ENCODE data around the gene RBPJL. TPM values are rescaled to one million over a fixed set of nuclear protein-coding genes. Genes with fewer than 3 reads are reported as not detected.
A peak's percentile ranks its signal among the peaks of the same experiment; 100 is the strongest.

The RBPJL gene
- total and polyA plus RNA-seq, 2 of the 13 experiments (the other 11 are each of a cell fraction or from before 2014, with no cell fraction given) = not detected

GRCh38 chr20:45361793-45362192 lies 55.2 kb downstream of the RBPJL start (continued):
- TF ChIP-seq ZNF143 (CRISPR knock-in tag; IDR thresholded peaks at IDR 0.05) (no peak), PCBP1 (IDR thresholded peaks at IDR 0.05; ENCODE audit: borderline replicate concordance, low read depth, low read length) (no peak), SKIL (CRISPR knock-in tag; IDR thresholded peaks at IDR 0.05; ENCODE audit: borderline replicate concordance) (no peak), TIGD3 (CRISPR knock-in tag; IDR thresholded peaks at IDR 0.05; ENCODE audit: borderline replicate concordance) (no peak), MAFF (IDR thresholded peaks at IDR 0.05; ENCODE audit: low read depth, low read length) (no peak), ATM (IDR thresholded peaks at IDR 0.05; ENCODE audit: borderline replicate concordance) (no peak), KMT2B (CRISPR knock-in tag; IDR thresholded peaks at IDR 0.05) (0 out of 2 replicates have a peak, but pooled peaks have one; percentile 34), ZNF720 (CRISPR knock-in tag; IDR thresholded peaks at IDR 0.05) (no peak), ZNF510 (CRISPR knock-in tag; IDR thresholded peaks at IDR 0.05; ENCODE audit: low read depth) (no peak), ZBTB44 (CRISPR knock-in tag; IDR thresholded peaks at IDR 0.05) (no peak), DRAP1 (CRISPR knock-in tag; IDR thresholded peaks at IDR 0.05) (no peak), ZNF816 (CRISPR knock-in tag; IDR thresholded peaks at IDR 0.05; ENCODE audit: borderline replicate concordance) (no peak), CCDC6 (CRISPR knock-in tag; IDR thresholded peaks at IDR 0.05) (0 out of 2 replicates have a peak, but pooled peaks have one; percentile 23), ZEB1 (IDR thresholded peaks at IDR 0.05; ENCODE audit: insufficient replicate concordance, low read depth) (no peak), SAP130 (CRISPR knock-in tag; IDR thresholded peaks at IDR 0.05; ENCODE audit: low read depth) (peak; percentile 68), ZNF772 (CRISPR knock-in tag; IDR thresholded peaks at IDR 0.05) (no peak), ZXDC (CRISPR knock-in tag; IDR thresholded peaks at IDR 0.05) (no peak), ZNF224 (CRISPR knock-in tag; IDR thresholded peaks at IDR 0.05) (no peak), THAP11 (CRISPR knock-in tag; IDR thresholded peaks at IDR 0.05) (peak; percentile 34; the same call in 1 of the 2 replicates), NR1H2 (CRISPR knock-in tag; IDR thresholded peaks at IDR 0.05; ENCODE audit: borderline replicate concordance, low read depth) (no peak)
- TF ChIP-seq, protein P1, sequence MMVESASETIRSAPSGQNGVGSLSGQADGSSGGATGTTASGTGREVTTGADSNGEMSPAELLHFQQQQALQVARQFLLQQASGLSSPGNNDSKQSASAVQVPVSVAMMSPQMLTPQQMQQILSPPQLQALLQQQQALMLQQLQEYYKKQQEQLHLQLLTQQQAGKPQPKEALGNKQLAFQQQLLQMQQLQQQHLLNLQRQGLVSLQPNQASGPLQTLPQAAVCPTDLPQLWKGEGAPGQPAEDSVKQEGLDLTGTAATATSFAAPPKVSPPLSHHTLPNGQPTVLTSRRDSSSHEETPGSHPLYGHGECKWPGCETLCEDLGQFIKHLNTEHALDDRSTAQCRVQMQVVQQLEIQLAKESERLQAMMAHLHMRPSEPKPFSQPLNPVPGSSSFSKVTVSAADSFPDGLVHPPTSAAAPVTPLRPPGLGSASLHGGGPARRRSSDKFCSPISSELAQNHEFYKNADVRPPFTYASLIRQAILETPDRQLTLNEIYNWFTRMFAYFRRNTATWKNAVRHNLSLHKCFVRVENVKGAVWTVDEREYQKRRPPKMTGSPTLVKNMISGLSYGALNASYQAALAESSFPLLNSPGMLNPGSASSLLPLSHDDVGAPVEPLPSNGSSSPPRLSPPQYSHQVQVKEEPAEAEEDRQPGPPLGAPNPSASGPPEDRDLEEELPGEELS (CRISPR knock-in tag; IDR thresholded peaks at IDR 0.05) = peak; percentile 23; the same call in 1 of the 2 replicates

All from HepG2 (cell line).